GM12878 (cell line): ENCODE results near the gene OPCML. TPM values are rescaled to one million over a fixed set of nuclear protein-coding genes. Genes with fewer than 3 reads are reported as not detected.

Source experiments
- ATAC-seq: fragments of 200-7000 bp; cut with Tn5 transposase; 3 replicates; pipeline ENCODE4 v1.9.1; 2020; ENCODE audit warnings: mild to moderate bottlenecking, moderate library complexity
- BruUV-seq: library from RNA; stranded (reverse); fragments of 400-500 nt; replicated peaks from 2 replicates; lab custom pipeline; 2021; lab: Mats Ljungman, UMichigan
- CTCF ChIA-PET: fragments of 300-600 bp; sonication (Branson Sonifier 250); formaldehyde crosslinking; extraction: SDS; loops from one replicate; lab custom pipeline; 2021; ENCODE audit warnings: inconsistent platforms; lab: Yijun Ruan, JAX
- POLR2A ChIA-PET: fragments of 350-600 bp; formaldehyde crosslinking; extraction: SDS; loops from one replicate; lab custom pipeline; 2021; ENCODE audit warnings: inconsistent platforms; lab: Charles Lee
- RAD21 ChIA-PET: fragments of 300-600 bp; sonication (Branson Sonifier 250); formaldehyde crosslinking; loops from one replicate; lab custom pipeline; 2023; ENCODE audit warnings: antibody characterized with exemption; ENCODE audit not compliant: unreplicated experiment; lab: Charles Lee
- SMC1A ChIA-PET: fragments of 300-600 bp; sonication (Branson Sonifier 250); formaldehyde crosslinking; loops from one replicate; lab custom pipeline; 2023; ENCODE audit not compliant: unreplicated experiment, uncharacterized antibody; lab: Charles Lee
- DNase-seq: peaks from one replicate; pipeline ENCODE4 v3.0.0-alpha.2; 2011; ENCODE audit warnings: low read depth, low spot score
- FAIRE-seq: peaks from 3 replicates; lab custom pipeline; 2011; peaks lifted over from hg19 to GRCh38; lab: Jason Lieb, UNC
- H2AFZ ChIP-seq: 2 replicates; pipeline ENCODE4 v1.6.0; 2011; ENCODE audit warnings: low read depth, low read length, control low read depth; ENCODE audit not compliant: control insufficient read depth
- H3K27ac ChIP-seq: 2 replicates; pipeline ENCODE4 v1.5.1; 2011; ENCODE audit warnings: control low read depth; ENCODE audit not compliant: control insufficient read depth, insufficient read depth
- H3K27me3 ChIP-seq, 2 experiments: replicated peaks in 1 of 2; 2 replicates each; pipeline versions ENCODE4 v1.6.0 to v1.6.1; 2011; ENCODE audit warnings: low read length in 1 of 2; ENCODE audit not compliant: control insufficient read depth in 2 of 2, insufficient read depth in 2 of 2
- H3K36me3 ChIP-seq, 2 experiments: 2 replicates each; pipeline ENCODE4 v1.5.1; 2011; ENCODE audit warnings: low read length in 1 of 2; ENCODE audit not compliant: control insufficient read depth in 2 of 2, insufficient read depth in 2 of 2
- H3K4me1 ChIP-seq: 2 replicates; pipeline ENCODE4 v1.6.1; 2011; ENCODE audit warnings: mild to moderate bottlenecking, low read length, moderate library complexity, mixed read lengths; ENCODE audit not compliant: control insufficient read depth, insufficient read depth
- H3K4me2 ChIP-seq: 2 replicates; pipeline ENCODE4 v1.6.0; 2011; ENCODE audit warnings: control low read depth; ENCODE audit not compliant: control insufficient read depth, insufficient read depth
- H3K4me3 ChIP-seq: fragments of 200-600 bp; sonication (generic); 2 replicates; pipeline ENCODE4 v1.5.1; 2016
- H3K79me2 ChIP-seq: 2 replicates; pipeline ENCODE4 v1.6.0; 2011; ENCODE audit warnings: low read length; ENCODE audit not compliant: control insufficient read depth, insufficient read depth
- H3K9ac ChIP-seq: 2 replicates; pipeline ENCODE4 v1.8.0; 2011; ENCODE audit warnings: low read length, control low read depth, mixed read lengths; ENCODE audit not compliant: control insufficient read depth, insufficient read depth
- H3K9me3 ChIP-seq: replicated peaks from 3 replicates; pipeline ENCODE4 v1.5.1; 2011; ENCODE audit warnings: mild to moderate bottlenecking, low read length; ENCODE audit not compliant: control insufficient read depth, insufficient read depth
- H4K20me1 ChIP-seq: 2 replicates; pipeline ENCODE4 v1.6.0; 2011; ENCODE audit not compliant: control insufficient read depth, insufficient read depth
- EED ChIP-seq: sonication (generic); IDR thresholded peaks from 2 replicates; pipeline ENCODE4 v1.6.1; 2016; ENCODE audit warnings: antibody characterized with exemption, low read depth
- FOXK2 ChIP-seq: fragments of 450-650 bp; IDR thresholded peaks from 2 replicates; pipeline ENCODE4 v1.6.1; 2017; ENCODE audit warnings: mild to moderate bottlenecking, moderate library complexity
- HDAC6 ChIP-seq: fragments of 200-600 bp; sonication (generic); IDR thresholded peaks from one replicate; pipeline ENCODE4 v1.8.0; 2017; ENCODE audit warnings: antibody characterized with exemption; ENCODE audit not compliant: unreplicated experiment
- IRF3 ChIP-seq: fragments of 450-650 bp; IDR thresholded peaks from 2 replicates; pipeline ENCODE4 v1.6.1; 2014; ENCODE audit warnings: mild to moderate bottlenecking
- NR2F1 ChIP-seq: fragments of 450-650 bp; conservative IDR thresholded peaks from 2 replicates; pipeline ENCODE4 v1.6.1; 2017; ENCODE audit warnings: mild to moderate bottlenecking
- RAD21 ChIP-seq: IDR thresholded peaks from 2 replicates; pipeline ENCODE4 v1.6.1; 2011; ENCODE audit warnings: mild to moderate bottlenecking, low read depth, low read length, moderate library complexity; ENCODE audit not compliant: insufficient read depth
- RB1 ChIP-seq: fragments of 450-650 bp; formaldehyde crosslinking; IDR thresholded peaks from 2 replicates; pipeline ENCODE4 v1.6.1; 2017; ENCODE audit warnings: mild to moderate bottlenecking, borderline replicate concordance
- RELA ChIP-seq: fragments of 450-650 bp; IDR thresholded peaks from 2 replicates; pipeline ENCODE4 v1.8.0; 2014; ENCODE audit warnings: borderline replicate concordance; ENCODE audit not compliant: partially characterized antibody
- SMAD5 ChIP-seq: IDR thresholded peaks from 2 replicates; pipeline ENCODE4 v1.6.1; 2016; ENCODE audit warnings: antibody characterized with exemption, low read depth
- SMC3 ChIP-seq: IDR thresholded peaks from 2 replicates; pipeline ENCODE4 v1.6.1; 2011; ENCODE audit warnings: low read length, improper control_type of control experiment, borderline replicate concordance
- SP1 ChIP-seq: IDR thresholded peaks from one replicate; pipeline ENCODE4 v1.6.1; 2011; ENCODE audit warnings: low read depth, low read length
- SREBF1 ChIP-seq: IDR thresholded peaks from 2 replicates; pipeline ENCODE4 v1.6.1; 2012; ENCODE audit warnings: mild to moderate bottlenecking, low read length
- SRF ChIP-seq, 2 experiments: IDR thresholded peaks; 2 replicates each; pipeline ENCODE4 v1.6.1; 2011; ENCODE audit warnings: low read depth in 2 of 2, low read length in 2 of 2, mild to moderate bottlenecking in 1 of 2, moderate library complexity in 1 of 2
- TCF12 ChIP-seq: IDR thresholded peaks from 2 replicates; pipeline ENCODE4 v1.6.1; 2011; ENCODE audit warnings: low read depth, mild to moderate bottlenecking, low read length
- TCF3 ChIP-seq: IDR thresholded peaks from 2 replicates; pipeline ENCODE4 v1.6.1; 2012; ENCODE audit warnings: low read depth, mild to moderate bottlenecking, low read length, borderline replicate concordance; ENCODE audit not compliant: insufficient read depth
- TCF7 ChIP-seq: IDR thresholded peaks from 2 replicates; pipeline ENCODE4 v1.6.1; 2014; ENCODE audit warnings: antibody characterized with exemption, borderline replicate concordance
- ZBED1 ChIP-seq: IDR thresholded peaks from 2 replicates; pipeline ENCODE4 v1.6.1; 2016; ENCODE audit warnings: borderline replicate concordance
- ZBTB11 ChIP-seq: fragments of 450-650 bp; formaldehyde crosslinking; IDR thresholded peaks from 2 replicates; pipeline ENCODE4 v1.5.0; 2022; ENCODE audit warnings: mild to moderate bottlenecking, missing genetic modification characterization
- ZNF622 ChIP-seq: fragments of 450-650 bp; IDR thresholded peaks from 2 replicates; pipeline ENCODE4 v1.6.1; 2017; ENCODE audit warnings: mild to moderate bottlenecking, inconsistent platforms
- WGBS: methylation state at CpG from one replicate; pipeline ENCODE4 v1.1.6; 2016; ENCODE audit warnings: low lambda C conversion rate; ENCODE audit not compliant: insufficient replicate concordance, insufficient coverage; ENCODE audit errors: missing lambda C conversion rate; 5-methylcytosine and 5-hydroxymethylcytosine counted together
- in situ Hi-C: fragments of 300-500 bp; cut with MboI; formaldehyde crosslinking; loops from 9 replicates; pipeline ENCODE4 v1.14.3; 2018; ENCODE audit warnings: mixed read lengths
- intact Hi-C: fragments of 100-400 bp; cut with micrococcal nuclease; formaldehyde crosslinking; loops from one replicate; pipeline ENCODE4 v1.14.2; 2022; ENCODE audit not compliant: unreplicated experiment
- polyA plus RNA-seq, 11 experiments: library from polyadenylated mRNA; depleted of rRNA in 4 of 11; unstranded in 6 of 11; stranded (reverse) in 5 of 11; fragments of >200 nt; fragmentation: Nextera tagmentation in 4 of 11; fragmentation: Illumina TruSeq in 1 of 11; extraction: Ambion mirVana in 4 of 11; extraction: Trizol in 1 of 11; gene quantifications; 1 replicate in 1 of 11; 2 replicates in 10 of 11; pipeline versions ENCODE4 v1.2.1 to v1.2.3, GENCODE V29; 2011 to 2016; ENCODE audit warnings: inconsistent platforms in 2 of 11, missing spikeins in 2 of 11, low read depth in 1 of 11
- total RNA-seq, 4 experiments: library from RNA; depleted of rRNA in 3 of 4; stranded (reverse); fragments of >200 nt in 3 of 4; fragmentation: Illumina TruSeq in 1 of 4; extraction: Trizol in 1 of 4; gene quantifications; 2 replicates each; pipeline versions ENCODE4 v1.2.1 to v1.2.3, GENCODE V29; 2013 to 2021

Gene OPCML
- total and polyA plus RNA-seq, 10 of the 15 experiments (the other 5 are each of a cell fraction or from before 2014, with no cell fraction given): 0.84 TPM; not detected in 9

GRCh38 chr11:132734217-132734616 is 798.1 kb downstream of the OPCML start (continued):
- TF ChIP-seq IRF3 (no peak), SREBF1 (no peak), SMAD5 (no peak), ZBED1 (no peak)

- FAIRE-seq: no peak
- H4K20me1 ChIP-seq: no peaks in the 10 kb centered on the region
- no TSS peak for BruUV-seq
- no peak overlapping the region for H2AFZ ChIP-seq
- DNase-seq: no peak
- RAD21 ChIA-PET: no interaction called here
- H3K36me3 ChIP-seq: no peaks in the 10 kb centered on the region
- H3K9ac ChIP-seq: no peak overlapping the region
- no peak for ATAC-seq
- no peaks in the 10 kb centered on the region for H3K79me2 ChIP-seq
- TF ChIP-seq RB1 (no peak), RAD21 (no peak), TCF3 (no peak), ZBTB11 (no peak), ZNF622 (no peak), SMC3 (no peak), HDAC6 (no peak), SP1 (no peak), NR2F1 (no peak), TCF7 (no peak), SRF (IDR thresholded peaks at IDR 0.05; ENCODE audit: low read depth in 2 of 2, low read length in 2 of 2) (no peak), TCF12 (no peak), RELA (no peak), FOXK2 (no peak), EED (no peak)
- TF ChIP-seq, all 136 proteins: peak for 0
- ChIA-PET SMC1A (no interaction called here), POLR2A (no interaction called here), CTCF (interaction anchor here (1.3 kb wide), 1 partner anchor 8 kb away, joined by 4 read pairs; no protein-coding TSS in a partner anchor)
- no peak overlapping the region for H3K27ac ChIP-seq
- in situ Hi-C loops: no loop called here
- 55% methylated on average over 14 of the region's 14 CpGs for WGBS
- H3K27me3 ChIP-seq: no peaks in the 10 kb centered on the region; a peak in 1 of 4 replicates
- H3K9me3 ChIP-seq: no peaks in the 10 kb centered on the region
- H3K4me2 ChIP-seq: no peak overlapping the region
- intact Hi-C loops: no loop called here
- H3K4me1 ChIP-seq: no peaks in the 10 kb centered on the region
- no peak overlapping the region for H3K4me3 ChIP-seq
Observed at GRCh38 chr11:132728026-132728425, 804.3 kb downstream of the OPCML start.
